Psoas muscle (tissue), 8 donors: ENCODE data around the gene KCNJ5. TPM values are rescaled to one million over a fixed set of nuclear protein-coding genes. Genes with fewer than 3 reads are reported as not detected.

Experiments
- ATAC-seq, 4 donors: fragments of 200-7000 bp; cut with Tn5 transposase; one replicate each; pipeline ENCODE4 v1.9.1; 2020; ENCODE audit warnings: moderate library complexity in 3 of 4, mild to moderate bottlenecking in 2 of 4
- DNase-seq, 2 donors: peaks; one replicate each; pipeline ENCODE4 v3.0.0-alpha.2; 2020
- H3K27ac ChIP-seq: fragments of 200-600 bp; one replicate; pipeline ENCODE4 v1.8.0; 2022
- H3K27me3 ChIP-seq, 3 donors: fragments of 200-600 bp in 1 of 3; one replicate each; pipeline versions ENCODE4 v1.6.1 to v1.8.0; 2013 to 2022; ENCODE audit warnings: low read length in 2 of 3, mild to moderate bottlenecking in 2 of 3, moderate library complexity in 1 of 3; ENCODE audit not compliant: insufficient read depth in 3 of 3
- H3K36me3 ChIP-seq, 2 donors: fragments of 200-600 bp in 1 of 2; one replicate each; pipeline versions ENCODE4 v1.6.1 to v1.8.0; 2013 to 2022; ENCODE audit warnings: low read depth in 1 of 2, mild to moderate bottlenecking in 1 of 2, moderate library complexity in 1 of 2; ENCODE audit not compliant: insufficient read depth in 1 of 2
- H3K4me1 ChIP-seq: fragments of 200-600 bp; one replicate; pipeline ENCODE4 v1.8.0; 2022
- H3K4me3 ChIP-seq: fragments of 200-600 bp; one replicate; pipeline ENCODE4 v1.8.0; 2022; ENCODE audit warnings: mild to moderate bottlenecking
- H3K9me3 ChIP-seq: fragments of 200-600 bp; one replicate; pipeline ENCODE4 v1.8.0; 2022
- WGBS, 3 donors: extraction: QIAGEN DNeasy Blood & Tissue Kit; methylation state at CpG; one replicate each; pipeline versions ENCODE4 v1.1.6 to v1.1.7; 2013; 5-methylcytosine and 5-hydroxymethylcytosine counted together
- intact Hi-C, 2 donors: fragments of 100-400 bp; cut with DNase I; formaldehyde crosslinking; loops; one replicate each; pipeline versions ENCODE4 v1.11.0 to v1.14.2; 2022
- polyA plus RNA-seq, 3 donors: library from polyadenylated mRNA; stranded (reverse); fragments of 200-250 nt; gene quantifications; one replicate each; pipeline ENCODE4 v1.2.3, GENCODE V29; 2013
- total RNA-seq, 4 donors: library from RNA; stranded (reverse); fragmentation: NEBNext Ultra II Directional in 2 of 4; extraction: Animal tissue kit (Norgen Biotek cat#: 25700) in 2 of 4; gene quantifications; one replicate each; pipeline versions ENCODE4 v1.2.1 to v1.2.4, GENCODE V29; 2021 to 2023
- TF ChIP-seq, protein P1 (sequence below): fragments of 200-600 bp; IDR thresholded peaks from one replicate; pipeline ENCODE4 v1.8.0; 2022; ENCODE audit warnings: antibody characterized with exemption
- donor health status: healthy with polysubstance abuse.
- donor health status: DM: no; HTN: no; CAD: no; lungs with moderate emphysema.
- donor health status: Bipolar disorder and iron deficiency.
- donor health status: healthy.
- donor health status: DM: yes; HTN: yes; CAD: no.
- donor health status: DM: no; HTN: no; CAD: no.
- donor health status: DM: no; HTN: no; CAD: no.
- donor health status: DM: yes; HTN: yes; CAD: no.

The KCNJ5 gene
- total and polyA plus RNA-seq, 7 donors, result 0.01 to 0.46 (median 0.24) TPM

DNA sequence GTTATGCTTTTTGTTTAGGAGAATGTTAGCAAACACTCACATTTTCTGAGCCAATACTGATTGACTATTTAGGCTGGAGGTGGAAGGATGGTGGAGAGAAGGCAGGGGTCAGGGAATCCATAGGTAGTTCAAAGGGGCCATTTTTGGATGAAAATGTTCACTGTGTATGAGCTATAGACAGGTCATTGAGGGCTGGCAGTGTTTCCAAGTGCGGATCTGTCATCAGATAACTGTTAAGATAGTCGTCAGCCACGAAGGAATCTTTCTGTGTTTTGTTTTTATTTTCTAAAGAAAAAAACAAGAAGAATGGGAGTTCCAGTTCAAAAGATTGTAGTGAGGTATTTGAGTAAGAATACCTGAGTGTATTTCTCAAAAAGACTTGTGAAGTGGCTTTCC, 3.1 kb downstream of the KCNJ5 start:
- Histone ChIP-seq H3K27ac (no peak overlapping the region), H3K4me3 (no peak overlapping the region), H3K9me3 (no peaks in the 10 kb centered on the region), H3K27me3 (peaks cover 0 to 37% (median 5%) of the 10 kb centered on the region in 3 donors), H3K36me3 (no peaks in the 10 kb centered on the region), H3K4me1 (peaks cover 6% of the 10 kb centered on the region)
- ATAC-seq (no peak), DNase-seq (no peak)
- TF ChIP-seq, protein P1, sequence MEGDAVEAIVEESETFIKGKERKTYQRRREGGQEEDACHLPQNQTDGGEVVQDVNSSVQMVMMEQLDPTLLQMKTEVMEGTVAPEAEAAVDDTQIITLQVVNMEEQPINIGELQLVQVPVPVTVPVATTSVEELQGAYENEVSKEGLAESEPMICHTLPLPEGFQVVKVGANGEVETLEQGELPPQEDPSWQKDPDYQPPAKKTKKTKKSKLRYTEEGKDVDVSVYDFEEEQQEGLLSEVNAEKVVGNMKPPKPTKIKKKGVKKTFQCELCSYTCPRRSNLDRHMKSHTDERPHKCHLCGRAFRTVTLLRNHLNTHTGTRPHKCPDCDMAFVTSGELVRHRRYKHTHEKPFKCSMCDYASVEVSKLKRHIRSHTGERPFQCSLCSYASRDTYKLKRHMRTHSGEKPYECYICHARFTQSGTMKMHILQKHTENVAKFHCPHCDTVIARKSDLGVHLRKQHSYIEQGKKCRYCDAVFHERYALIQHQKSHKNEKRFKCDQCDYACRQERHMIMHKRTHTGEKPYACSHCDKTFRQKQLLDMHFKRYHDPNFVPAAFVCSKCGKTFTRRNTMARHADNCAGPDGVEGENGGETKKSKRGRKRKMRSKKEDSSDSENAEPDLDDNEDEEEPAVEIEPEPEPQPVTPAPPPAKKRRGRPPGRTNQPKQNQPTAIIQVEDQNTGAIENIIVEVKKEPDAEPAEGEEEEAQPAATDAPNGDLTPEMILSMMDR, result no peak
- intact Hi-C loops, result no loop called here
- 89 to 94% (median 91%) methylated on average over 3 of the region's 3 CpGs for WGBS, 3 donors

DNA sequence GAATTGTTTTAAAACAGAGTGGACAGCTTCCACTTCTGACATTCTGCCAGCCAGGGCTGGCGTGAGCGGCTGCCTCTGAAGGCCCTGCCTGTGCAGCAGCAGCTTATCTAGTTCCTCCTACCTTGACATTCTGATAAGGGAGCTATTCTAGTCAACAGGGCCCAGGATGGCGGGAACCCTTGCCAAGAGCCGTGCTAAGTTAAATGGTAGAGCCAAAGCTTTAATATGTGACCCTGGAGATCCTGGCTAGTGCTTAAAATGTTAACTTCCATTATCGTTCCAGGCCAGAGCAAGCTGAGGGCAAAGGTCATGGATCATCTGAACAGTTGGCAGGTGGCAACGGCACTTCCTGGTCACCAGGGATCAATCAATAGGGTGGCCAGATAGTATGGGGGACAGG, 3.5 kb downstream of the KCNJ5 start:
- Histone ChIP-seq H3K4me3 (no peak overlapping the region), H3K27ac (no peak overlapping the region), H3K9me3 (no peaks in the 10 kb centered on the region), H3K27me3 (peaks cover 0 to 33% (median 5%) of the 10 kb centered on the region in 3 donors), H3K36me3 (no peaks in the 10 kb centered on the region), H3K4me1 (peaks cover 6% of the 10 kb centered on the region)
- DNase-seq (peak in 1 of 2 donors; percentile 23), ATAC-seq (no peak)
- intact Hi-C loops, result no loop called here
- TF ChIP-seq, protein P1, result no peak
- 64 to 74% (median 74%) methylated on average over 6 of the region's 6 CpGs for WGBS, 3 donors

DNA sequence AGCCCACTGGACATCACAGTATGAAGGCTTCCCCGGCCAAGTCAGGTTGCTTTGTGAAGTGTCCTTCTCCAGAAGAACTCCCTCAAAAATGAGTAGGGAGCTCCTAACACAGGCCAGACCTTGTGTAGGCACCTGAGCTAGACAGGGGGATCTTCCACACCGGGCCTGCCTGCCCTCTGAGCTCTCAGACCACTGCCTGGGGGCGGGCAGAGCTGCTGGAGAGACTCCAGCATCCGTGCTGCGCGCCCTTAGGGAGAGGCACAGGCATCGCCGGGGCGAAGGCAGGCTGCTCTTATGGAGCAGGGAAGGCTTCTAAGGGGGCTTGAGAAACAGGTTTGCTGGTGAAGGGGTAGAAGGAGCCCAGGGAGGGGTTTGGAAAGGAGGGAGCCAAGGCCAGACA, 4.4 kb downstream of the KCNJ5 start:
- Histone ChIP-seq H3K36me3 (no peaks in the 10 kb centered on the region), H3K4me1 (peaks cover 4% of the 10 kb centered on the region), H3K9me3 (no peaks in the 10 kb centered on the region), H3K27me3 (peaks cover 0 to 24% (median 4%) of the 10 kb centered on the region in 3 donors), H3K27ac (no peak overlapping the region), H3K4me3 (no peak overlapping the region)
- intact Hi-C loops, result no loop called here
- ATAC-seq (no peak), DNase-seq (no peak)
- WGBS, 3 donors, result 88 to 95% (median 90%) methylated on average over 9 of the region's 9 CpGs
- TF ChIP-seq, protein P1, result no peak

DNA sequence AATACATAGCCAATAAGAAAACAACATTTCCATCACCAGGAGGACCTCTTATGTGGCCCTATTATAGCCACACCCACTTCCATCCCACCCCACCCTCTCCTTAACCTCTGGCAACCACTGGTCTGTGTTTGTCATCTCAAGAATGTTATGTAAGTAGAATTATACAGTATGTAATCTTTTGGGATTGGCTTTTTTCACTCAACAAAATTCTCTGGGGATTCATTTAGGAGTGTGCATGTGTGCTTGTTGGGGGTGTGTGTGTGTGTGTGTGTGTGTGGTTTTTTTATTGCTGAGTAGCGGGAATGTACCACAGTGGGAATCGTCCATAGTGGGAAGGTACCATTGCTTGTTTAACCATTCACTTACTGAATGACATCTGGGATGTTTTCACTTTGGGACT, 5.2 kb downstream of the KCNJ5 start:
- ATAC-seq (no peak), DNase-seq (no peak)
- no peaks in the 10 kb centered on the region for H3K9me3 ChIP-seq
- TF ChIP-seq, protein P1, result no peak
- H3K27ac ChIP-seq, result no peak overlapping the region
- H3K27me3 ChIP-seq, result peaks cover 0 to 18% (median 0%) of the 10 kb centered on the region in 3 donors
- H3K4me3 ChIP-seq, result no peak overlapping the region
- no peaks in the 10 kb centered on the region for H3K36me3 ChIP-seq
- WGBS, 3 donors, result 38 to 43% (median 39%) methylated on average over 2 of the region's 2 CpGs
- no peaks in the 10 kb centered on the region for H3K4me1 ChIP-seq
- intact Hi-C loops, result no loop called here

DNA sequence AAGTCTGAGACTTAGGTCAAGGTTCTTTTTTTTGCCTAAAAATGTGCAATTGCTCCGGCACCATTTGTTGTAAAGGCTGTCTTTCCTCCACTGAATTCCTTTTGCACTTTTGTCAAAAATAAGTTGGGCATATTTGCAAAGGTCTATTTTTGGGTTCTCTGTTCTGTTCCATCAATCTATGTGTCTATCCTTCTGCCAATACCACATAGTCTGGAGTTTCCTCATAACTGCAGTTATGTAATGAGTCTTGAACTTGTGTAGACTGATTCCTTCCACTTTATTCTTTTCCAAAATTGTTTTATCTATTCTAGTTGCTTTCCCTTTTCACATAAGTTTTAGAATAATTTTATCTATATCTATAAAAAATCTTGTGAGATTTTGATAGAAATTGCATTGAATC, 6.7 kb downstream of the KCNJ5 start:
- 81 to 87% (median 83%) methylated on average over 1 of the region's 1 CpG for WGBS, 3 donors
- no peaks in the 10 kb centered on the region for H3K4me1 ChIP-seq
- ATAC-seq (no peak), DNase-seq (no peak)
- no peaks in the 10 kb centered on the region for H3K36me3 ChIP-seq
- TF ChIP-seq, protein P1, result no peak
- no peak overlapping the region for H3K27ac ChIP-seq
- intact Hi-C loops, result no loop called here
- H3K27me3 ChIP-seq, result peaks cover 0 to 12% (median 0%) of the 10 kb centered on the region in 3 donors
- no peaks in the 10 kb centered on the region for H3K9me3 ChIP-seq
- no peak overlapping the region for H3K4me3 ChIP-seq
